Astrocyte (in vitro differentiated cells and primary cell): ENCODE data around the gene RAD51B. TPM values are rescaled to one million over a fixed set of nuclear protein-coding genes. Genes with fewer than 3 reads are reported as not detected.
"Not testable (repeated sequence)": the region's sequence is repeated elsewhere in the genome, so short reads cannot be mapped to it uniquely, and the experiment has no call there.

Source experiments
- DNase-seq: peaks from one replicate; pipeline ENCODE4 v3.0.0-alpha.2; 2010; ENCODE audit warnings: low read depth
- FAIRE-seq: peaks from 2 replicates; lab custom pipeline; 2011; peaks lifted over from hg19 to GRCh38; lab: Jason Lieb, UNC
- H2AFZ ChIP-seq: 2 replicates; pipeline ENCODE4 v1.6.0; 2012; ENCODE audit warnings: low read depth, low read length, inconsistent platforms
- H3K27ac ChIP-seq: 2 replicates; pipeline ENCODE4 v1.5.1; 2011; ENCODE audit warnings: low read depth, low read length, inconsistent platforms
- H3K27me3 ChIP-seq: 2 replicates; pipeline ENCODE4 v1.6.0; 2011; ENCODE audit warnings: low read length, inconsistent platforms; ENCODE audit not compliant: insufficient read depth
- H3K36me3 ChIP-seq: 2 replicates; pipeline ENCODE4 v1.5.1; 2011; ENCODE audit warnings: low read length, inconsistent platforms; ENCODE audit not compliant: insufficient read depth
- H3K4me1 ChIP-seq: 2 replicates; pipeline ENCODE4 v1.5.1; 2011; ENCODE audit warnings: low read length, inconsistent platforms; ENCODE audit not compliant: insufficient read depth
- H3K4me2 ChIP-seq: 2 replicates; pipeline ENCODE4 v1.6.0; 2012; ENCODE audit warnings: low read length, inconsistent platforms
- H3K4me3 ChIP-seq: 2 replicates; pipeline ENCODE4 v1.5.1; 2011; ENCODE audit warnings: low read depth, mild to moderate bottlenecking, low read length, inconsistent platforms; ENCODE audit not compliant: insufficient read depth
- H3K79me2 ChIP-seq: 2 replicates; pipeline ENCODE4 v1.6.0; 2012; ENCODE audit warnings: mild to moderate bottlenecking, low read length, inconsistent platforms; ENCODE audit not compliant: insufficient read depth
- H3K9ac ChIP-seq: 2 replicates; pipeline ENCODE4 v1.6.0; 2012; ENCODE audit warnings: mild to moderate bottlenecking, low read length, inconsistent platforms
- H3K9me3 ChIP-seq: 2 replicates; pipeline ENCODE4 v1.5.1; 2012; ENCODE audit warnings: low read depth, mild to moderate bottlenecking, low read length, inconsistent platforms; ENCODE audit not compliant: insufficient read depth
- H4K20me1 ChIP-seq: 2 replicates; pipeline ENCODE4 v1.6.0; 2012; ENCODE audit warnings: low read length, inconsistent platforms; ENCODE audit not compliant: insufficient read depth
- H3K27ac Mint-ChIP-seq: one replicate; pipeline ENCODE4 v1.8.0; 2021; ENCODE audit warnings: mild to moderate bottlenecking, mixed read lengths; ENCODE audit not compliant: unreplicated experiment
- H3K27me3 Mint-ChIP-seq: one replicate; pipeline ENCODE4 v1.8.0; 2021; ENCODE audit warnings: low read depth, mixed read lengths; ENCODE audit not compliant: unreplicated experiment
- H3K36me3 Mint-ChIP-seq: one replicate; pipeline ENCODE4 v1.8.0; 2021; ENCODE audit warnings: low read depth, mixed read lengths; ENCODE audit not compliant: unreplicated experiment
- H3K4me1 Mint-ChIP-seq: one replicate; pipeline ENCODE4 v1.8.0; 2021; ENCODE audit warnings: low read depth, mixed read lengths; ENCODE audit not compliant: unreplicated experiment
- H3K4me3 Mint-ChIP-seq: one replicate; pipeline ENCODE4 v1.8.0; 2021; ENCODE audit warnings: mild to moderate bottlenecking, moderate library complexity, mixed read lengths; ENCODE audit not compliant: unreplicated experiment
- H3K9me3 Mint-ChIP-seq: one replicate; pipeline ENCODE4 v1.8.0; 2021; ENCODE audit warnings: mild to moderate bottlenecking, mixed read lengths; ENCODE audit not compliant: unreplicated experiment
- EZH2 ChIP-seq: IDR thresholded peaks from 2 replicates; pipeline ENCODE4 v1.6.1; 2012; ENCODE audit warnings: mild to moderate bottlenecking, low read length, inconsistent platforms; ENCODE audit not compliant: insufficient read depth
- total RNA-seq: library from RNA; stranded (reverse); gene quantifications from 2 replicates; pipeline ENCODE4 v1.2.1, GENCODE V29; 2021
- TF ChIP-seq, protein P1 (sequence below): IDR thresholded peaks from 2 replicates; pipeline ENCODE4 v1.5.1; 2011; ENCODE audit warnings: low read depth, mild to moderate bottlenecking, inconsistent platforms, low read length, moderate library complexity; ENCODE audit not compliant: insufficient read depth

Gene RAD51B
- total RNA-seq, 1 donor from 2014 or later, result 10.8 TPM

DNA sequence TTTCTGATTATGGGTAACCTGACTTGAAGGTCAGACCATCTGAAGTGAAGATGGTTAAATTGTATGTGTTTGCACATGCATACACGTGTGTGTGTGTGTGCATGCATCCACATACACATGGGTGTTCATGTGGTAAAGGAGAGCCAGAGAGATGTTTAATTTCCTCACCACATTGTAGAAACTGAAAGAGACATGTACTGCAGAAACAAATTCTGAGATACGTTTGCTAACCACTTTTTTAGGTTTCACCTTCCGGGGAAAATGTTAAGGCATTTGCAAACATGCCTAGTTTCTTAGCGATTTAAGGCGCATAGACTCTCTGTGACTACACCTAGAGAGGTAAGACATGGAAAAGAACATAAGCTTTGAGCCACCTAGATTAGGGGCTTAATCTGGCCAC, 362.9 kb downstream of the RAD51B start:
- Histone ChIP-seq H3K9ac (no peak overlapping the region), H3K4me3 (no peak overlapping the region), H3K27ac (no peak overlapping the region), H3K4me1 (peaks cover 19% of the 10 kb centered on the region), H3K79me2 (no peaks in the 10 kb centered on the region), H3K9me3 (no peaks in the 10 kb centered on the region), H3K27me3 (no peaks in the 10 kb centered on the region), H2AFZ (no peak overlapping the region), H3K36me3 (no peaks in the 10 kb centered on the region), H4K20me1 (no peaks in the 10 kb centered on the region), H3K4me2 (no peak overlapping the region)
- TF ChIP-seq EZH2, result no peak
- TF ChIP-seq, protein P1, sequence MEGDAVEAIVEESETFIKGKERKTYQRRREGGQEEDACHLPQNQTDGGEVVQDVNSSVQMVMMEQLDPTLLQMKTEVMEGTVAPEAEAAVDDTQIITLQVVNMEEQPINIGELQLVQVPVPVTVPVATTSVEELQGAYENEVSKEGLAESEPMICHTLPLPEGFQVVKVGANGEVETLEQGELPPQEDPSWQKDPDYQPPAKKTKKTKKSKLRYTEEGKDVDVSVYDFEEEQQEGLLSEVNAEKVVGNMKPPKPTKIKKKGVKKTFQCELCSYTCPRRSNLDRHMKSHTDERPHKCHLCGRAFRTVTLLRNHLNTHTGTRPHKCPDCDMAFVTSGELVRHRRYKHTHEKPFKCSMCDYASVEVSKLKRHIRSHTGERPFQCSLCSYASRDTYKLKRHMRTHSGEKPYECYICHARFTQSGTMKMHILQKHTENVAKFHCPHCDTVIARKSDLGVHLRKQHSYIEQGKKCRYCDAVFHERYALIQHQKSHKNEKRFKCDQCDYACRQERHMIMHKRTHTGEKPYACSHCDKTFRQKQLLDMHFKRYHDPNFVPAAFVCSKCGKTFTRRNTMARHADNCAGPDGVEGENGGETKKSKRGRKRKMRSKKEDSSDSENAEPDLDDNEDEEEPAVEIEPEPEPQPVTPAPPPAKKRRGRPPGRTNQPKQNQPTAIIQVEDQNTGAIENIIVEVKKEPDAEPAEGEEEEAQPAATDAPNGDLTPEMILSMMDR, result no peak
- no peaks in the 10 kb centered on the region for H3K27me3 Mint-ChIP-seq
- peaks cover 2% of the 10 kb centered on the region for H3K9me3 Mint-ChIP-seq
- DNase-seq, result no peak
- peaks cover 49% of the 10 kb centered on the region for H3K4me1 Mint-ChIP-seq
- no peak overlapping the region for H3K27ac Mint-ChIP-seq
- FAIRE-seq, result no peak
- H3K4me3 Mint-ChIP-seq, result no peak overlapping the region
- peaks cover 2% of the 10 kb centered on the region for H3K36me3 Mint-ChIP-seq

DNA sequence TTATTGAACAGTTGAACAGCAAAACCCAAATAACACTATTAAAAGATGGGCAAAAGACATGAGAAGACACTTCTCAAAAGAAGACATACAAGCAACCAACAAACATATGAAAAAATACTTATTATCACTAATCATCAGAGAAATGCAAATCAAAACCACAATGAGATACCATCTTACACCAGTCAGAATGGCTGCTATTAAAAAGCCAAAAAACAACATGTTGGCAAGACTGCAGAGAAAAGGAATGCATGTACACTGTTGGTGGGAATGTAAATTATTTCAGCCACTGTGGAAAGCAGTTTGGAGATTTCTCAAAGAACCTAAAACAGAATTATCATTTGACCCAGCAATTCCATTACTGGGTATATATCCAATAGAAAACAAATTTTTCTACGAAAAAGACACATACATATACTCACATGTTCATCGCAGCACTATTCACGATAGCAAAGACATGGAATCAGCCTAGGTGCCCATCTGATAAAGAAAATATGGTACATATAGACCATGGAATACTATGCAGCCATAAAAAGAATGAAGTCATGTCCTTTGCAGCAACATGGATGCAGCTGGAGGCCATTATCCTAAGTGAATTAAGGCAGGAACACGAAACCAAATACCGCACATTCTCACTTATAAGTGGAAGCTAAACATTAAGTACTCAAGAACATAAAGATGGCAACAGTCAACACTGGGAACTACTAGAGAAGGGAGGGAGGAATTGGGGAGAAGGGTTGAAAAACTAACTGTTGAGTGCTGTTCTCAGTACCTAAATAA, 367.1 kb downstream of the RAD51B start:
- H3K36me3 ChIP-seq, H3K4me3 Mint-ChIP-seq, H2AFZ ChIP-seq, H3K27ac ChIP-seq, H3K4me2 ChIP-seq, H3K9me3 ChIP-seq, H3K4me3 ChIP-seq, FAIRE-seq, H4K20me1 ChIP-seq, H3K36me3 Mint-ChIP-seq, H3K9ac ChIP-seq, H3K27me3 Mint-ChIP-seq, H3K27me3 ChIP-seq, H3K4me1 ChIP-seq, H3K79me2 ChIP-seq, H3K9me3 Mint-ChIP-seq: not testable (repeated sequence)
- DNase-seq, result peak; percentile 85
- Mint-ChIP-seq H3K4me1 (peaks cover 25% of the 10 kb centered on the region), H3K27ac (peak overlapping the region; percentile 20)

DNA sequence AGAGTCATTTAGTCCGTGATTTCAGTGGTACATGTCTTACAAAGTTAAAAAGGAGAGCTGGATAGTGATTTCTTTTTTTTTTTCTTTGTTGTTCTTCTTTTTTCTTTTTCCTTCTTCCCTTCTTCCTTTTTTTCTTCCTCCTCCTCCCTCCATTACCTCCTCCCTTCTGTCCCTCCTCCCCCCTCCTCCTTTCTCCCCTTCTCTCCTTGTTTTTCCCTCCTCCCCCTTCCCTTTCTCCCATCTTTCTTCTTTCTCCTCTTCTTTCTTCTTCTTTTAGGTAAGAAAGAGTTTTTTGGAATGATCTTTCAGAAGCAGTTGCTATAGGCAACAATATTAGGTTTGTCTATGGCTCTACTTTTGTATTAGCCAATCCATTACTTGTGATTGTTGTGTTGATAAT, 368.6 kb downstream of the RAD51B start:
- H3K9me3 ChIP-seq, result no peaks in the 10 kb centered on the region
- Mint-ChIP-seq H3K4me1 (peaks cover 16% of the 10 kb centered on the region), H3K27ac (no peak overlapping the region), H3K36me3 (peaks cover 2% of the 10 kb centered on the region), H3K27me3 (no peaks in the 10 kb centered on the region), H3K9me3 (peaks cover 2% of the 10 kb centered on the region), H3K4me3 (no peak overlapping the region)
- no peak overlapping the region for H3K4me2 ChIP-seq
- H3K4me3 ChIP-seq, result no peak overlapping the region
- no peak overlapping the region for H3K9ac ChIP-seq
- no peaks in the 10 kb centered on the region for H3K79me2 ChIP-seq
- H3K4me1 ChIP-seq, result no peaks in the 10 kb centered on the region
- no peaks in the 10 kb centered on the region for H4K20me1 ChIP-seq
- H3K36me3 ChIP-seq, result no peaks in the 10 kb centered on the region
- H2AFZ ChIP-seq, result no peak overlapping the region
- H3K27ac ChIP-seq, result no peak overlapping the region
- H3K27me3 ChIP-seq, result no peaks in the 10 kb centered on the region
- TF ChIP-seq EZH2, result no peak
- TF ChIP-seq, protein P1, result no peak
- no peak for DNase-seq
- no peak for FAIRE-seq
